Endothelial cell of umbilical vein (primary cell): ENCODE results near the gene KRT10. TPM values are rescaled to one million over a fixed set of nuclear protein-coding genes. Genes with fewer than 3 reads are reported as not detected.

ENCODE experiments used
- BruUV-seq: library from RNA; stranded (reverse); fragments of 400-500 nt; replicated peaks from 2 replicates; lab custom pipeline; 2021; lab: Mats Ljungman, UMichigan
- CTCF ChIA-PET: fragments of 300-600, 350-600 bp; sonication (Branson Sonifier 250); formaldehyde crosslinking; loops from one replicate; lab custom pipeline; 2021; ENCODE audit warnings: antibody characterized with exemption, inconsistent platforms; lab: Charles Lee
- POLR2A ChIA-PET: fragments of 300-600, 350-600 bp; sonication (Branson Sonifier 250); formaldehyde crosslinking; loops from one replicate; lab custom pipeline; 2021; ENCODE audit warnings: antibody characterized with exemption, inconsistent platforms; lab: Charles Lee
- DNase-seq: peaks from one replicate; pipeline ENCODE4 v3.0.0-alpha.2; 2011; ENCODE audit warnings: low read depth, low spot score
- FAIRE-seq: peaks from 2 replicates; lab custom pipeline; 2011; peaks lifted over from hg19 to GRCh38; lab: Jason Lieb, UNC
- H2AFZ ChIP-seq: 2 replicates; pipeline ENCODE4 v1.6.0; 2012; ENCODE audit warnings: low read depth, low read length, control low read depth, inconsistent platforms
- H3K27ac ChIP-seq: 2 replicates; pipeline ENCODE4 v1.5.1; 2011; ENCODE audit warnings: low read depth, mild to moderate bottlenecking, control low read depth, low read length, moderate library complexity; ENCODE audit not compliant: insufficient read depth
- H3K27me3 ChIP-seq, 2 experiments: 2 replicates each; pipeline versions ENCODE4 v1.6.0 to v1.6.1; 2011; ENCODE audit warnings: low read length in 2 of 2, mixed read lengths in 1 of 2; ENCODE audit not compliant: control insufficient read depth in 2 of 2, insufficient read depth in 2 of 2
- H3K36me3 ChIP-seq, 2 experiments: 2 replicates in 1 of 2; 3 replicates in 1 of 2; pipeline ENCODE4 v1.5.1; 2011; ENCODE audit warnings: low read length in 2 of 2, mild to moderate bottlenecking in 1 of 2, moderate library complexity in 1 of 2; ENCODE audit not compliant: control insufficient read depth in 2 of 2, insufficient read depth in 2 of 2; ENCODE audit errors: extremely low read depth in 1 of 2
- H3K4me1 ChIP-seq: 3 replicates; pipeline ENCODE4 v1.5.1; 2011; ENCODE audit warnings: mild to moderate bottlenecking, low read length; ENCODE audit not compliant: control insufficient read depth, insufficient read depth; ENCODE audit errors: extremely low read depth
- H3K4me2 ChIP-seq: 2 replicates; pipeline ENCODE4 v1.6.1; 2011; ENCODE audit warnings: low read length, control low read depth, mixed read lengths; ENCODE audit not compliant: insufficient read depth
- H3K4me3 ChIP-seq, 3 experiments: fragments of 200-600 bp in 1 of 3; sonication (generic), shearing (Covaris generic) in 1 of 3; replicated peaks in 1 of 3; 2 replicates each; pipeline ENCODE4 v1.5.1; 2011 to 2016; ENCODE audit warnings: control low read depth in 3 of 3, low read length in 3 of 3, mild to moderate bottlenecking in 2 of 3, inconsistent platforms in 1 of 3, low read depth in 1 of 3, moderate library complexity in 1 of 3; ENCODE audit not compliant: insufficient read depth in 1 of 3
- H3K79me2 ChIP-seq: 2 replicates; pipeline ENCODE4 v1.6.0; 2012; ENCODE audit warnings: low read length, inconsistent platforms; ENCODE audit not compliant: control insufficient read depth, insufficient read depth
- H3K9ac ChIP-seq: replicated peaks from 2 replicates; pipeline ENCODE3; 2011; ENCODE audit warnings: low read length, control low read depth; ENCODE audit not compliant: insufficient read depth; ENCODE audit errors: extremely low read depth
- H3K9me1 ChIP-seq: replicated peaks from 3 replicates; pipeline ENCODE4 v1.6.0; 2011; ENCODE audit warnings: mild to moderate bottlenecking, low read length; ENCODE audit not compliant: control insufficient read depth, insufficient read depth; ENCODE audit errors: extremely low read depth
- H3K9me3 ChIP-seq: replicated peaks from 2 replicates; pipeline ENCODE4 v1.5.1; 2012; ENCODE audit warnings: low read length, inconsistent platforms; ENCODE audit not compliant: control insufficient read depth, insufficient read depth
- H4K20me1 ChIP-seq: replicated peaks from 2 replicates; pipeline ENCODE3; 2011; ENCODE audit warnings: mild to moderate bottlenecking, low read length; ENCODE audit not compliant: control insufficient read depth, insufficient read depth; ENCODE audit errors: extremely low read depth
- EZH2 ChIP-seq: IDR thresholded peaks from 2 replicates; pipeline ENCODE4 v1.6.1; 2012; ENCODE audit warnings: borderline replicate concordance, low read depth, mild to moderate bottlenecking, moderate library complexity, low read length, inconsistent platforms; ENCODE audit not compliant: severe bottlenecking
- FOS ChIP-seq: IDR thresholded peaks from 2 replicates; pipeline ENCODE4 v1.6.1; 2011; ENCODE audit warnings: mild to moderate bottlenecking, low read length, moderate library complexity, borderline replicate concordance; ENCODE audit not compliant: insufficient read depth
- GATA2 ChIP-seq: IDR thresholded peaks from 2 replicates; pipeline ENCODE4 v1.7.0; 2011; ENCODE audit warnings: low read depth, mild to moderate bottlenecking, moderate library complexity, mixed read lengths, low read length; ENCODE audit not compliant: insufficient read length, insufficient read depth
- JUN ChIP-seq: IDR thresholded peaks from 2 replicates; pipeline ENCODE4 v1.6.1; 2011; ENCODE audit warnings: borderline replicate concordance, low read depth; ENCODE audit not compliant: insufficient read length, insufficient read depth
- MYC ChIP-seq: IDR thresholded peaks from one replicate; pipeline ENCODE4 v1.6.1; 2011; ENCODE audit warnings: mild to moderate bottlenecking, low read depth, low read length
- POLR2AphosphoS5 ChIP-seq: IDR thresholded peaks from 2 replicates; pipeline ENCODE4 v1.6.1; 2012; ENCODE audit warnings: low read depth, mild to moderate bottlenecking, control low read depth, low read length, moderate library complexity; ENCODE audit not compliant: insufficient read depth
- dilution Hi-C: fragments of 300-500 bp; cut with MboI; formaldehyde crosslinking; loops from one replicate; pipeline ENCODE4 v1.15.0; 2019; ENCODE audit warnings: low sequenced_read_pairs; ENCODE audit not compliant: extremely low pct_ligation_motif_present
- intact Hi-C: fragments of 100-400 bp; cut with micrococcal nuclease; formaldehyde crosslinking; loops from one replicate; pipeline ENCODE4 v1.10.0; 2022
- polyA plus RNA-seq, 4 experiments: library from polyadenylated mRNA; depleted of rRNA in 3 of 4; stranded (reverse) in 3 of 4; unstranded in 1 of 4; fragments of >200 nt; gene quantifications; 2 replicates each; pipeline versions ENCODE4 v1.2.1 to v1.2.3, GENCODE V29; 2011 to 2012; ENCODE audit warnings: missing spikeins in 1 of 4
- total RNA-seq: library from RNA; stranded (reverse); gene quantifications from 2 replicates; pipeline ENCODE4 v1.2.3, GENCODE V29; 2021
- TF ChIP-seq, protein P1 (sequence below): IDR thresholded peaks from 2 replicates; pipeline ENCODE4 v1.6.1; 2011; ENCODE audit not compliant: insufficient read depth, insufficient read length
- TF ChIP-seq, protein P2 (sequence below), 2 donors: IDR thresholded peaks; 1 replicate in 1 of 2; 2 replicates in 1 of 2; pipeline ENCODE4 v1.5.1; 2011; ENCODE audit warnings: low read length in 2 of 2, mild to moderate bottlenecking in 2 of 2, moderate library complexity in 2 of 2, control low read depth in 1 of 2, inconsistent platforms in 1 of 2, low read depth in 1 of 2; ENCODE audit not compliant: insufficient read depth in 1 of 2; ENCODE audit errors: extremely low read depth in 1 of 2

Gene KRT10
- total and polyA plus RNA-seq, 2 donors (not counting 3 experiments of a cell fraction or from before 2014, with no cell fraction given) = 5.1 to 55.6 TPM

DNA sequence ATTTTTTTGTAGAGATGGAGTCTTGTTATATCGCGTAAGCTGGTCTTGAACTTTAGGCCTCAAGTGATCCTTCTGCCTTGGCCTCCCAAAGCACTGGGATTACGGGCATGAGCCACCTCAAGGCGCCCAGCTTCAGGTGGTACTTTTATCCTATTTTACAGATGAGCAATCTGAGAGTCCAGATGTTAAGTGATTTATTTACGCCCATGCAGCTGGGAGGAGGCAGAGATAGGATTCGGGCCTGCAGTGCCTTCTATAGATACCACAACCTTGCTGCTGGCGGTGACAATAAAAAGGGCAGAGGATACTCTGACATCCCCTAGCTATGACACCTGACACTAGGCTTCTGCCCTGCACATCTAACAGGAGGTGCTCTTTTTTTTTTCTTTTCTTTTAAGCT lies 48.9 kb upstream of the KRT10 start:
- no peak for DNase-seq
- Histone ChIP-seq H3K4me1 (no peaks in the 10 kb centered on the region), H3K9me3 (no peaks in the 10 kb centered on the region), H3K27me3 (peaks cover 7 to 25% of the 10 kb centered on the region in 2 experiments), H3K4me3 (no peak overlapping the region), H3K79me2 (no peaks in the 10 kb centered on the region), H3K9ac (no peak overlapping the region), H2AFZ (no peak overlapping the region), H3K36me3 (no peaks in the 10 kb centered on the region), H3K4me2 (no peak overlapping the region), H3K27ac (no peak overlapping the region), H3K9me1 (no peaks in the 10 kb centered on the region), H4K20me1 (no peaks in the 10 kb centered on the region)
- no TSS peak for BruUV-seq
- no peak for FAIRE-seq
- TF ChIP-seq, protein P1, sequence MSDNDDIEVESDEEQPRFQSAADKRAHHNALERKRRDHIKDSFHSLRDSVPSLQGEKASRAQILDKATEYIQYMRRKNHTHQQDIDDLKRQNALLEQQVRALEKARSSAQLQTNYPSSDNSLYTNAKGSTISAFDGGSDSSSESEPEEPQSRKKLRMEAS = no peak
- TF ChIP-seq, protein P2, sequence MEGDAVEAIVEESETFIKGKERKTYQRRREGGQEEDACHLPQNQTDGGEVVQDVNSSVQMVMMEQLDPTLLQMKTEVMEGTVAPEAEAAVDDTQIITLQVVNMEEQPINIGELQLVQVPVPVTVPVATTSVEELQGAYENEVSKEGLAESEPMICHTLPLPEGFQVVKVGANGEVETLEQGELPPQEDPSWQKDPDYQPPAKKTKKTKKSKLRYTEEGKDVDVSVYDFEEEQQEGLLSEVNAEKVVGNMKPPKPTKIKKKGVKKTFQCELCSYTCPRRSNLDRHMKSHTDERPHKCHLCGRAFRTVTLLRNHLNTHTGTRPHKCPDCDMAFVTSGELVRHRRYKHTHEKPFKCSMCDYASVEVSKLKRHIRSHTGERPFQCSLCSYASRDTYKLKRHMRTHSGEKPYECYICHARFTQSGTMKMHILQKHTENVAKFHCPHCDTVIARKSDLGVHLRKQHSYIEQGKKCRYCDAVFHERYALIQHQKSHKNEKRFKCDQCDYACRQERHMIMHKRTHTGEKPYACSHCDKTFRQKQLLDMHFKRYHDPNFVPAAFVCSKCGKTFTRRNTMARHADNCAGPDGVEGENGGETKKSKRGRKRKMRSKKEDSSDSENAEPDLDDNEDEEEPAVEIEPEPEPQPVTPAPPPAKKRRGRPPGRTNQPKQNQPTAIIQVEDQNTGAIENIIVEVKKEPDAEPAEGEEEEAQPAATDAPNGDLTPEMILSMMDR (IDR thresholded peaks at IDR 0.05; ENCODE audit: extremely low read depth in 1 of 2, insufficient read depth in 1 of 2, low read depth in 1 of 2, low read length in 2 of 2) = no peak
- no peak for TF ChIP-seq POLR2AphosphoS5
- no peak for TF ChIP-seq GATA2
- no peak for TF ChIP-seq FOS
- no peak for TF ChIP-seq EZH2
- TF ChIP-seq JUN = no peak
- no peak for TF ChIP-seq MYC
- POLR2A ChIA-PET = no interaction called here
- intact Hi-C loops (no loop called here), dilution Hi-C loops (no loop called here)
- CTCF ChIA-PET = interaction anchor here (0.9 to 1.4 kb wide), 4 partner anchors 8 to 791 kb away, joined by 3 to 6 read pairs (median 4); no protein-coding TSS in a partner anchor
